ENCODE data around the gene KIAA1328. TPM values are rescaled to one million over a fixed set of nuclear protein-coding genes. Genes with fewer than 3 reads are reported as not detected.

KIAA1328 gene
- 1.0 TPM for polyA plus RNA-seq (2012; ENCODE audit: insufficient read depth, insufficient read length, low read depth)

DNA sequence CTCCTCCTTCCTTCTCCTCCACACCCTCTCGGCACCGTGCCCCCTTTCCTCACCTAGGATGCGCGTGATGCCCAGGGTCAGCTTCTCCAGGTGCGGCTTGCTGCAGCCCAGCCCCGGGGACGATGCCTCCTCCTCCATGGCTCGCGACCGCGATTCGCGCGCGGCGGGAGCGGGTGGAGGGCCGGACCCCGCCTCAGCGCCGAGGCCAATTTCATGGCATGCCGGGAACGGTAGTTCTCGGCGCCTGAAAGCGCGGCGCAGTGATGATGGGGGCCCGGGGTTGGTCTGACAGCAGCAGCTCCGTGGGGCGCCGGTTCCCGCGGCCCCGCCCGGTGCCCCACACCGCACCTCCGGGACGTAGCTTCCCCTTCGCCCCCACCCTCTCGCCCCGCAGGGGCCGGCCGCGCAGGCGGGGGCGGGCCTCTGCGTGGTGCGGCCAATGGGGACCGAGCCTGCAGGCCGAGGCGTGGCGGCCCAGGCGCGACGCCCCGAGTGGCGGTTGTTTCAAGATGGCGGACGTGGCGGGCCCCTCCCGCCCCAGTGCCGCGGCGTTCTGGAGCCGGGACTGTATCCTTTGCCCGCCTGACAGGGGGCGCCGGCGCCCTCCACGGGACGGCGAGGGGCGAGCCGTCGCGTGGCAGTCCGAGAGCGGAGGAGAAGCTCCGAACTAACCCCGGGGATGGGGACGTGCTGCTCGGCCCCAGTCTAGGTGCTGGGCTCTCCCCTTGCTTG lies at the start of gene KIAA1328, which contains the start of gene TPGS2:
Gene KIAA1328, plus strand, starts transcription at position 498 of the 732 bp plus-strand sequence. Its CDS starts 12 bp downstream, at position 510.
Gene TPGS2, minus strand, starts transcription at position 373 of the 732 bp plus-strand sequence. Its CDS starts 235 bp downstream, at position 138.
- TF ChIP-seq, protein P1, sequence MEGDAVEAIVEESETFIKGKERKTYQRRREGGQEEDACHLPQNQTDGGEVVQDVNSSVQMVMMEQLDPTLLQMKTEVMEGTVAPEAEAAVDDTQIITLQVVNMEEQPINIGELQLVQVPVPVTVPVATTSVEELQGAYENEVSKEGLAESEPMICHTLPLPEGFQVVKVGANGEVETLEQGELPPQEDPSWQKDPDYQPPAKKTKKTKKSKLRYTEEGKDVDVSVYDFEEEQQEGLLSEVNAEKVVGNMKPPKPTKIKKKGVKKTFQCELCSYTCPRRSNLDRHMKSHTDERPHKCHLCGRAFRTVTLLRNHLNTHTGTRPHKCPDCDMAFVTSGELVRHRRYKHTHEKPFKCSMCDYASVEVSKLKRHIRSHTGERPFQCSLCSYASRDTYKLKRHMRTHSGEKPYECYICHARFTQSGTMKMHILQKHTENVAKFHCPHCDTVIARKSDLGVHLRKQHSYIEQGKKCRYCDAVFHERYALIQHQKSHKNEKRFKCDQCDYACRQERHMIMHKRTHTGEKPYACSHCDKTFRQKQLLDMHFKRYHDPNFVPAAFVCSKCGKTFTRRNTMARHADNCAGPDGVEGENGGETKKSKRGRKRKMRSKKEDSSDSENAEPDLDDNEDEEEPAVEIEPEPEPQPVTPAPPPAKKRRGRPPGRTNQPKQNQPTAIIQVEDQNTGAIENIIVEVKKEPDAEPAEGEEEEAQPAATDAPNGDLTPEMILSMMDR (IDR thresholded peaks at IDR 0.05; ENCODE audit: low read depth, low read length), result peak; percentile 30; the same call in 1 of the 2 replicates
- H3K36me3 ChIP-seq, result no peaks in the 10 kb centered on the region
- peak within 1 kb of the TSS; percentile 76 for H3K4me3 ChIP-seq (ENCODE audit: low read depth, low read length)
- no peaks in the 10 kb centered on the region for H3K9me3 ChIP-seq
- peak; percentile 83 for DNase-seq
- H3K4me1 ChIP-seq, result no peaks in the 10 kb centered on the region; the same call in 1 of the 2 replicates
- H3K27me3 ChIP-seq, result no peaks in the 10 kb centered on the region

DNA sequence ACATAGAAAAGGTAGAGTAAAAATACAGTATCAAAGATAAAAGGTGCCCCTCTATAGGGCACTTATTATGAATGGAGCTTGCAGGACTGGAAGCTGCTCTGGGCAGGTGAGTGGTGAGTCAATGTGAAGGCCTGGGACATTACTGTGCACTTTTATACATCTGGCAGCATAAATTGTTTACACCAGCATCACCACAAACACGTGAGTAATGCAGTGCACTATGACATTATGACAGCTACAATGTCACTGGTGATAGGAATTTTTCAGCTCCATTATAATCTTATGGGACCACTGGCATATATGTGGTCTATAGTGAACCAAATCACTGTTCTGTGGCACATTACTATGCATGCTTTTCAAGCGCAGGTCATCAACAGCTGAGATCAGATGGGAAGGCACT lies 48.2 kb upstream of the KIAA1328 start:
- Histone ChIP-seq H3K4me1 (no peaks in the 10 kb centered on the region), H3K4me3 (ENCODE audit: low read depth, low read length) (no peak overlapping the region), H3K9me3 (no peaks in the 10 kb centered on the region), H3K36me3 (no peaks in the 10 kb centered on the region), H3K27me3 (no peaks in the 10 kb centered on the region)
- TF ChIP-seq, protein P1 (IDR thresholded peaks at IDR 0.05; ENCODE audit: low read depth, low read length), result no peak
- no peak for DNase-seq

DNA sequence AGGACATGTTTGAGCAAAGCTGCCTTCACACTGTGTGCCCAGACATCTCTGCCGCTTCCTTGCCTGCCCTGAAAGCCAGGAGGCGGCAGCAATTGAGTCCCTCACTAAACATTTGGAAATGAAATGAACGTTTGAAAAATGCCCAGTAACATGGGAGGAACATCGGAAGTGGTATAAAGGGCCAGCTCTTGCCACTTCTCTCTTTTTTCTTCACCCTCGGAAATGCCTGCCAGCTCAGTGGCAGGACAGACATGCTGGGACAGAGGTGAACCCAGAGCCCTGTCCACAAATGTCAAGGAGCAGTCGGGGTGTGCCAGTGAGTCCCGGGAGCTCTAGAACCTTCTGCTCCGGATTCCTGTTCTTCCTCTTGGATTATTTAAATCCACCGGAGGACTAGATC lies 46.2 kb upstream of the KIAA1328 start:
- Histone ChIP-seq H3K4me3 (ENCODE audit: low read depth, low read length) (no peak overlapping the region), H3K36me3 (no peaks in the 10 kb centered on the region), H3K27me3 (no peaks in the 10 kb centered on the region), H3K9me3 (no peaks in the 10 kb centered on the region), H3K4me1 (no peaks in the 10 kb centered on the region)
- no peak for DNase-seq
- TF ChIP-seq, protein P1 (IDR thresholded peaks at IDR 0.05; ENCODE audit: low read depth, low read length), result no peak

DNA sequence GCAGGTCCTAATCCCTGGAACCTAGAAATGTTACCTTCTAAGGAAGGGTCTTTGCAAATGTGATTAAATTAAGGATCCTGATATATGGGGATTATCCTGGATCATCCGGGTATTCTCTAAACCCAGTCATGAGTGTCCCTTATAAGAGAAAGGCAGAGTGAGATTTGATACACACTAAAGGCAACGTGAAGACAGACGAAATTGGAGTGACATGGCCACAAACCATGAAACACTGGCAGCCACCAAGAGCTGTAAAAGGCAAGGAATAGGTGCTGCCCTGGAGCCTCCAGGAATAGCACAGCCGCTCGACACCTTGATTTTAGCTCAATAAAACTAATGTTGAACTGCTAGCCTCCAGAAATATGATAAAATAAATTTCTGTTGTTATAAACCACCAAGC lies 45.1 kb upstream of the KIAA1328 start:
- DNase-seq, result no peak
- Histone ChIP-seq H3K36me3 (no peaks in the 10 kb centered on the region), H3K4me3 (ENCODE audit: low read depth, low read length) (no peak overlapping the region), H3K4me1 (no peaks in the 10 kb centered on the region), H3K27me3 (no peaks in the 10 kb centered on the region), H3K9me3 (no peaks in the 10 kb centered on the region)
- TF ChIP-seq, protein P1 (IDR thresholded peaks at IDR 0.05; ENCODE audit: low read depth, low read length), result no peak

DNA sequence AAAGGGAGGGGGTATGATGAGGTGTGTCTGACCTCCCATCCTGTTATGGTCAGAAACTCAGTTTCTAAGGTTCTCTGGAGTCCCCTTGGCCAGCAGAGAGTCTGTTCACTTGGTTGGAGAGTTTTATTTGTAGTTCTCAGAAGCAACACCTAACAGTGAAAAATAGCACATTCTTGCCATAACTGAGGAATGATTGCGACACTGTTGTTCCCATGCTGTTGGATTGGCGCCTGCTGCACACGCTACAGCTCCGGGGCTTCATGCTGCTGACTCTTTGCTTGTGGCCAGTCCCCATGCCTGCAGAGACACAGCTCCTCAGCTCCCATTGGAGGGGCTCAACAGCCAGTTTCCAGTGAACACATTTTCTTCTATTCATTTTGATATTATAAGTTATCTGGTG lies 42.2 kb upstream of the KIAA1328 start:
- no peaks in the 10 kb centered on the region for H3K36me3 ChIP-seq
- TF ChIP-seq, protein P1 (IDR thresholded peaks at IDR 0.05; ENCODE audit: low read depth, low read length), result no peak
- H3K9me3 ChIP-seq, result no peaks in the 10 kb centered on the region
- H3K4me1 ChIP-seq, result no peaks in the 10 kb centered on the region
- H3K27me3 ChIP-seq, result no peaks in the 10 kb centered on the region
- H3K4me3 ChIP-seq (ENCODE audit: low read depth, low read length), result no peak overlapping the region
- DNase-seq, result no peak

DNA sequence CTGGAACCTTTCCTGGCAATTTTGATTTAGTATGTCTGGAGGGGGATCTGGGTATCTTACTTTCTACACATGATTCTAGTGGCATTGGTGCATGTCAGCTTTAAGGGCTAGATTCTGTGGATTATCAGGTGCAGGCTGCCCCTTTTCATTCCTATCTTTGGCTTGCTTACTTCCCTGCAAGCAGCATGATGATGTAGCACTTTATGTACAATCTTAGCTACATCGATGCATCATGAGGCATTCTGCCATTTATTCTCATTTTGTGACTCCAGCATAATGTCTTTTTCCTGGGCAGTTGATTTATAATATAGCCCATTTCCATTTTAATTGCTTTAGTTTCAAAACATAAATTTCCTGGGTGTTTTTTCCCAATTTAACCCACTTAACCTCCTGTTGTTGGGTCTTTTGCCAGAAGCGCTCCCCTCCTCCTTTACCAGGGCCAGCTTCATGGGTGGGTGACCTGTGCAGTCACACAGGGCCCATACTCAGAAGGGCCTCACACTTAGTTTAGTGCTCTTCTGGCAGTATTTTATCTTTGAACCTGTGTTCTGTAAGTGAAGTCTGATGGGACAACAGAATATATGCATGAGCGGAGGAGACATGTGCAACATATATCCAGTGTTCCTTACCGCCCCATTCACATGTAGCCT lies 36.2 kb upstream of the KIAA1328 start:
- no peaks in the 10 kb centered on the region for H3K4me1 ChIP-seq
- no peak overlapping the region for H3K4me3 ChIP-seq (ENCODE audit: low read depth, low read length)
- no peaks in the 10 kb centered on the region for H3K9me3 ChIP-seq
- H3K27me3 ChIP-seq, result no peaks in the 10 kb centered on the region
- H3K36me3 ChIP-seq, result no peaks in the 10 kb centered on the region
- TF ChIP-seq, protein P1 (IDR thresholded peaks at IDR 0.05; ENCODE audit: low read depth, low read length), result no peak
- no peak for DNase-seq

Measured in BE2C (cell line).